DND-41 (cell line): ENCODE results near the gene SLC51A.
A peak's percentile ranks its signal among the peaks of the same experiment; 100 is the strongest.

ENCODE experiments used
- ATAC-seq: fragments of 200-7000 bp; cut with Tn5 transposase; 3 replicates; pipeline ENCODE4 v1.9.1; 2021; ENCODE audit warnings: low read depth; ENCODE audit not compliant: insufficient read depth
- DNase-seq: peaks from one replicate; pipeline ENCODE4 v3.0.0-alpha.2; 2020
- H2AFZ ChIP-seq: 2 replicates; pipeline ENCODE4 v1.6.0; 2012; ENCODE audit warnings: low read depth, low read length
- H3K27ac ChIP-seq: 2 replicates; pipeline ENCODE4 v1.5.1; 2012; ENCODE audit warnings: low read length, inconsistent platforms
- H3K27me3 ChIP-seq: fragments of 200-600 bp; sonication (generic); 2 replicates; pipeline ENCODE4 v1.6.0; 2012; ENCODE audit warnings: low read length, mild to moderate bottlenecking, inconsistent platforms; ENCODE audit not compliant: insufficient read depth, poor library complexity
- H3K36me3 ChIP-seq: 2 replicates; pipeline ENCODE4 v1.5.1; 2012; ENCODE audit warnings: low read length, inconsistent platforms; ENCODE audit not compliant: insufficient read depth
- H3K4me1 ChIP-seq: 2 replicates; pipeline ENCODE4 v1.5.1; 2012; ENCODE audit warnings: mild to moderate bottlenecking, low read length; ENCODE audit not compliant: insufficient read depth
- H3K4me2 ChIP-seq: 2 replicates; pipeline ENCODE4 v1.6.0; 2012; ENCODE audit warnings: mild to moderate bottlenecking, moderate library complexity, low read length, inconsistent platforms; ENCODE audit not compliant: insufficient read depth
- H3K4me3 ChIP-seq, 2 experiments: fragments of 200-600 bp in 1 of 2; shearing (Covaris generic) in 1 of 2; 2 replicates each; pipeline ENCODE4 v1.5.1; 2012 to 2016; ENCODE audit warnings: inconsistent platforms in 2 of 2, low read length in 2 of 2, mild to moderate bottlenecking in 2 of 2, low read depth in 1 of 2, moderate library complexity in 1 of 2
- H3K79me2 ChIP-seq: 2 replicates; pipeline ENCODE4 v1.6.0; 2012; ENCODE audit warnings: low read length, inconsistent platforms; ENCODE audit not compliant: insufficient read depth
- H3K9ac ChIP-seq: 2 replicates; pipeline ENCODE4 v1.6.0; 2012; ENCODE audit warnings: low read depth, mild to moderate bottlenecking, inconsistent platforms, low read length, moderate library complexity
- H3K9me3 ChIP-seq: 2 replicates; pipeline ENCODE4 v1.5.1; 2012; ENCODE audit warnings: low read length, moderate library complexity, mild to moderate bottlenecking, inconsistent platforms; ENCODE audit not compliant: insufficient read depth, severe bottlenecking
- H4K20me1 ChIP-seq: 2 replicates; pipeline ENCODE4 v1.6.0; 2012; ENCODE audit warnings: low read length; ENCODE audit not compliant: insufficient read depth
- CTCF ChIP-seq: IDR thresholded peaks from 2 replicates; pipeline ENCODE4 v1.5.1; 2012; ENCODE audit warnings: borderline replicate concordance, low read length, moderate library complexity, mild to moderate bottlenecking; ENCODE audit not compliant: poor library complexity, severe bottlenecking; ENCODE audit errors: extremely low read depth
- EZH2 ChIP-seq: IDR thresholded peaks from 3 replicates; pipeline ENCODE4 v1.6.1; 2012; ENCODE audit warnings: borderline replicate concordance, low read depth, mild to moderate bottlenecking, moderate library complexity, low read length, inconsistent platforms; ENCODE audit not compliant: severe bottlenecking

SLC51A gene

GRCh38 chr3:196246612-196247308, 30.4 kb downstream of the SLC51A start:
- no peak overlapping the region for H3K9ac ChIP-seq
- no peaks in the 10 kb centered on the region for H3K79me2 ChIP-seq
- ATAC-seq, result peak; percentile 57

GRCh38 chr3:196251918-196252317, 35.6 kb downstream of the SLC51A start:
- peaks cover 35% of the 10 kb centered on the region for H3K36me3 ChIP-seq
- H3K79me2 ChIP-seq, result no peaks in the 10 kb centered on the region
- H3K4me1 ChIP-seq, result no peaks in the 10 kb centered on the region
- H3K27ac ChIP-seq, result no peak overlapping the region
- no peak overlapping the region for H2AFZ ChIP-seq
- no peak for TF ChIP-seq CTCF
- H4K20me1 ChIP-seq, result no peaks in the 10 kb centered on the region
- no peak for ATAC-seq
- DNase-seq, result no peak
- H3K27me3 ChIP-seq, result no peaks in the 10 kb centered on the region
- no peak overlapping the region for H3K9ac ChIP-seq
- H3K4me2 ChIP-seq, result no peak overlapping the region
- H3K4me3 ChIP-seq, result no peak overlapping the region
- no peaks in the 10 kb centered on the region for H3K9me3 ChIP-seq

More at GRCh38 chr3:196246612-196247308, 30.4 kb downstream of the SLC51A start:
- Histone ChIP-seq H3K4me2 (no peak overlapping the region), H3K4me1 (no peaks in the 10 kb centered on the region), H3K27me3 (no peaks in the 10 kb centered on the region), H3K27ac (no peak overlapping the region), H4K20me1 (no peaks in the 10 kb centered on the region), H3K9me3 (no peaks in the 10 kb centered on the region), H2AFZ (no peak overlapping the region), H3K36me3 (peaks cover 36% of the 10 kb centered on the region), H3K4me3 (no peak overlapping the region)
- no peak for TF ChIP-seq EZH2
- no peak for TF ChIP-seq CTCF
- peak; percentile 40 for DNase-seq

- Histone ChIP-seq H3K27me3 (no peaks in the 10 kb centered on the region), H3K36me3 (peaks cover 27% of the 10 kb centered on the region; the same call in 1 of the 2 replicates), H3K4me1 (no peaks in the 10 kb centered on the region), H2AFZ (no peak overlapping the region), H4K20me1 (no peaks in the 10 kb centered on the region), H3K9ac (no peak overlapping the region), H3K4me3 (no peak overlapping the region), H3K4me2 (no peak overlapping the region), H3K27ac (no peak overlapping the region), H3K9me3 (no peaks in the 10 kb centered on the region), H3K79me2 (no peaks in the 10 kb centered on the region)
- TF ChIP-seq CTCF (no peak), EZH2 (no peak)
- DNase-seq, result no peak
- no peak for ATAC-seq
Measured at GRCh38 chr3:196254376-196255283, 38.3 kb downstream of the SLC51A start.
